ENCODE data around the gene ELMO1. TPM values are rescaled to one million over a fixed set of nuclear protein-coding genes. Genes with fewer than 3 reads are reported as not detected.

Gene ELMO1
- total and polyA plus RNA-seq, 10 of the 15 experiments (the other 5 are each of a cell fraction or from before 2014, with no cell fraction given), result 22.6 to 85.9 (median 56.6) TPM

- ChIA-PET POLR2A (no interaction called here), RAD21 (ENCODE audit: unreplicated experiment) (no interaction called here), SMC1A (ENCODE audit: uncharacterized antibody, unreplicated experiment) (no interaction called here), CTCF (no interaction called here)
- peaks cover 2% of the 10 kb centered on the region for H3K9me3 ChIP-seq (replicated peaks; ENCODE audit: control insufficient read depth, insufficient read depth, low read length)
- no peaks in the 10 kb centered on the region for H4K20me1 ChIP-seq (ENCODE audit: control insufficient read depth, insufficient read depth)
- no peaks in the 10 kb centered on the region for H3K36me3 ChIP-seq (ENCODE audit: control insufficient read depth in 2 of 2, insufficient read depth in 2 of 2, low read length in 1 of 2)
- ATAC-seq (no peak), FAIRE-seq (peak; percentile 44), DNase-seq (ENCODE audit: low read depth, low spot score) (no peak)
- no peak overlapping the region for H2AFZ ChIP-seq (ENCODE audit: control insufficient read depth, low read depth, low read length)
- no peak overlapping the region for H3K4me2 ChIP-seq (ENCODE audit: control insufficient read depth, insufficient read depth)
- no peak overlapping the region for H3K4me3 ChIP-seq
- H3K27me3 ChIP-seq (replicated peaks in 1 of 2; ENCODE audit: control insufficient read depth in 2 of 2, insufficient read depth in 2 of 2, low read length in 1 of 2), result no peaks in the 10 kb centered on the region
- no peak overlapping the region for H3K9ac ChIP-seq (ENCODE audit: control insufficient read depth, insufficient read depth, low read length)
- BruUV-seq (replicated peaks), result no TSS peak
- TF ChIP-seq USF2 (IDR thresholded peaks at IDR 0.05; ENCODE audit: borderline replicate concordance, low read depth, low read length) (no peak), MYC (IDR thresholded peaks at IDR 0.05; ENCODE audit: insufficient read depth, insufficient read length, insufficient replicate concordance, low read length, severe bottlenecking) (no peak), SMAD1 (IDR thresholded peaks at IDR 0.05; ENCODE audit: low read depth, partially characterized antibody) (no peak)
- intact Hi-C loops (cut with micrococcal nuclease; ENCODE audit: unreplicated experiment) (loop anchor here (10.0 kb wide), 1 partner anchor 255 kb away; no protein-coding TSS in a partner anchor), in situ Hi-C loops (cut with MboI) (no loop called here)
- no peak overlapping the region for H3K27ac ChIP-seq (ENCODE audit: control insufficient read depth, insufficient read depth)
- no peaks in the 10 kb centered on the region for H3K79me2 ChIP-seq (ENCODE audit: control insufficient read depth, insufficient read depth, low read length)
- H3K4me1 ChIP-seq (ENCODE audit: control insufficient read depth, insufficient read depth, low read length), result 0 out of 2 replicates have a peak, but pooled peaks cover under 1% of the 10 kb centered on the region
- WGBS (ENCODE audit: insufficient coverage, insufficient replicate concordance, low lambda C conversion rate, missing lambda C conversion rate), result 44% methylated on average over 1 of the region's 1 CpG
These were observed 41.0 kb upstream of the ELMO1 start for GRCh38 chr7:37489703-37490102.

GRCh38 chr7:37488163-37488764, 39.6 kb upstream of the ELMO1 start:
- Histone ChIP-seq H3K27ac (ENCODE audit: control insufficient read depth, insufficient read depth) (peak overlapping the region; percentile 33; the same call in 1 of the 2 replicates), H4K20me1 (ENCODE audit: control insufficient read depth, insufficient read depth) (no peaks in the 10 kb centered on the region), H3K9me3 (replicated peaks; ENCODE audit: control insufficient read depth, insufficient read depth, low read length) (peaks cover 2% of the 10 kb centered on the region), H3K79me2 (ENCODE audit: control insufficient read depth, insufficient read depth, low read length) (no peaks in the 10 kb centered on the region), H2AFZ (ENCODE audit: control insufficient read depth, low read depth, low read length) (peak overlapping the region; percentile 6; the same call in 1 of the 2 replicates), H3K9ac (ENCODE audit: control insufficient read depth, insufficient read depth, low read length) (no peak overlapping the region), H3K4me2 (ENCODE audit: control insufficient read depth, insufficient read depth) (no peak overlapping the region), H3K36me3 (ENCODE audit: control insufficient read depth in 2 of 2, insufficient read depth in 2 of 2, low read length in 1 of 2) (no peaks in the 10 kb centered on the region), H3K27me3 (replicated peaks in 1 of 2; ENCODE audit: control insufficient read depth in 2 of 2, insufficient read depth in 2 of 2, low read length in 1 of 2) (no peaks in the 10 kb centered on the region), H3K4me1 (ENCODE audit: control insufficient read depth, insufficient read depth, low read length) (no peaks in the 10 kb centered on the region), H3K4me3 (no peak overlapping the region)
- ChIA-PET SMC1A (ENCODE audit: uncharacterized antibody, unreplicated experiment) (interaction anchor here (0.6 kb wide), 1 partner anchor 346 kb away, joined by 3 read pairs; no protein-coding TSS in a partner anchor), RAD21 (ENCODE audit: unreplicated experiment) (interaction anchor here (1.0 kb wide), 1 partner anchor 9 kb away, joined by 3 read pairs; no protein-coding TSS in a partner anchor), POLR2A (interaction anchor here (0.7 kb wide), 1 partner anchor 912 kb away, joined by 4 read pairs; no protein-coding TSS in a partner anchor), CTCF (interaction anchor here (0.6 to 1.0 kb wide), 4 partner anchors 9 to 194 kb away, joined by 3 to 5 read pairs (median 4); no protein-coding TSS in a partner anchor)
- FAIRE-seq (no peak), ATAC-seq (no peak), DNase-seq (ENCODE audit: low read depth, low spot score) (no peak)
- in situ Hi-C loops (cut with MboI) (no loop called here), intact Hi-C loops (cut with micrococcal nuclease; ENCODE audit: unreplicated experiment) (no loop called here)
- 90% methylated on average over 3 of the region's 3 CpGs for WGBS (ENCODE audit: insufficient coverage, insufficient replicate concordance, low lambda C conversion rate, missing lambda C conversion rate)
- peak; percentile 71; the same call in 1 of the 2 replicates for TF ChIP-seq CBX5 (IDR thresholded peaks at IDR 0.05; ENCODE audit: low read depth)
- TF ChIP-seq KLF5 (IDR thresholded peaks at IDR 0.05; ENCODE audit: partially characterized antibody), result peak; percentile 55
- TF ChIP-seq SRF (IDR thresholded peaks at IDR 0.05; ENCODE audit: low read depth in 2 of 2, low read length in 2 of 2), result 0 out of 4 replicates have a peak, but pooled peaks of 1 of the 2 experiments have one; percentile 45
- no peak for TF ChIP-seq MEF2A (IDR thresholded peaks at IDR 0.05; ENCODE audit: insufficient read depth, low read depth, low read length)
- no TSS peak for BruUV-seq (replicated peaks)

Data from GM12878 (cell line).